Endodermal cell (in vitro differentiated cells): ENCODE data around the gene SYTL4. TPM values are rescaled to one million over a fixed set of nuclear protein-coding genes. Genes with fewer than 3 reads are reported as not detected.
"Not testable (repeated sequence)": the region's sequence is repeated elsewhere in the genome, so short reads cannot be mapped to it uniquely, and the experiment has no call there.

Source experiments
- DNase-seq: peaks from one replicate; pipeline ENCODE4 v3.0.0-alpha.2; 2017
- H3K27ac ChIP-seq: 2 replicates; pipeline ENCODE4 v1.5.1; 2013; ENCODE audit warnings: mild to moderate bottlenecking, low read depth, low read length, moderate library complexity
- H3K27me3 ChIP-seq: 2 replicates; pipeline ENCODE4 v1.6.1; 2013; ENCODE audit warnings: mild to moderate bottlenecking, low read length, moderate library complexity; ENCODE audit not compliant: insufficient read depth, control insufficient read depth, poor library complexity, severe bottlenecking
- H3K36me3 ChIP-seq: 2 replicates; pipeline ENCODE4 v1.7.0; 2013; ENCODE audit warnings: mild to moderate bottlenecking, low read length, moderate library complexity; ENCODE audit not compliant: control insufficient read depth, insufficient read depth
- H3K4me1 ChIP-seq: one replicate; pipeline ENCODE4 v1.7.0; 2013; ENCODE audit warnings: low read length; ENCODE audit not compliant: control insufficient read depth, insufficient read depth
- H3K4me3 ChIP-seq: 2 replicates; pipeline ENCODE4 v1.5.1; 2013; ENCODE audit warnings: mild to moderate bottlenecking, low read length, moderate library complexity
- H3K9ac ChIP-seq: 2 replicates; pipeline ENCODE4 v1.6.1; 2013; ENCODE audit warnings: mild to moderate bottlenecking, low read length, moderate library complexity; ENCODE audit not compliant: poor library complexity, severe bottlenecking; ENCODE audit errors: extremely low read depth
- H3K9me3 ChIP-seq: 2 replicates; pipeline ENCODE4 v1.6.1; 2013; ENCODE audit warnings: mild to moderate bottlenecking, low read length, moderate library complexity; ENCODE audit not compliant: control insufficient read depth
- H3K27ac Mint-ChIP-seq: 2 replicates; pipeline ENCODE4 v1.8.0; 2020; ENCODE audit warnings: mixed read lengths
- H3K27me3 Mint-ChIP-seq: 2 replicates; pipeline ENCODE4 v1.8.0; 2021; ENCODE audit warnings: mild to moderate bottlenecking, mixed read lengths; ENCODE audit not compliant: insufficient read depth
- H3K36me3 Mint-ChIP-seq: 2 replicates; pipeline ENCODE4 v1.8.0; 2020; ENCODE audit warnings: low read depth, mixed read lengths
- H3K4me1 Mint-ChIP-seq: 2 replicates; pipeline ENCODE4 v1.8.0; 2020; ENCODE audit warnings: mixed read lengths
- H3K4me3 Mint-ChIP-seq: 2 replicates; pipeline ENCODE4 v1.8.0; 2020; ENCODE audit warnings: mild to moderate bottlenecking, moderate library complexity, mixed read lengths
- H3K9me3 Mint-ChIP-seq: 2 replicates; pipeline ENCODE4 v1.8.0; 2020; ENCODE audit warnings: mild to moderate bottlenecking, mixed read lengths
- WGBS, 2 experiments: methylation state at CpG; one replicate each; pipeline versions ENCODE4 v1.1.5 to v1.1.7; 2013; ENCODE audit warnings: missing lambda C conversion rate in 2 of 2, mixed read lengths in 1 of 2; ENCODE audit not compliant: insufficient coverage in 1 of 2, insufficient read length in 1 of 2; 5-methylcytosine and 5-hydroxymethylcytosine counted together
- total RNA-seq, 2 donors: library from RNA; stranded (reverse); fragmentation: NEBNext Ultra II Directional in 1 of 2; extraction: Animal tissue kit (Norgen Biotek cat#: 25700) in 1 of 2; gene quantifications; 2 replicates in 1 of 2; 3 replicates in 1 of 2; pipeline ENCODE4 v1.2.1, GENCODE V29; 2021
- TF ChIP-seq, protein P1 (sequence below): fragments of 200-600 bp; sonication (generic); conservative IDR thresholded peaks from 2 replicates; pipeline ENCODE4 v1.5.0; 2021; ENCODE audit warnings: antibody characterized with exemption, mild to moderate bottlenecking

Gene SYTL4
- total RNA-seq, 2 donors from 2014 or later = 0.24 TPM; not detected in 1

DNA sequence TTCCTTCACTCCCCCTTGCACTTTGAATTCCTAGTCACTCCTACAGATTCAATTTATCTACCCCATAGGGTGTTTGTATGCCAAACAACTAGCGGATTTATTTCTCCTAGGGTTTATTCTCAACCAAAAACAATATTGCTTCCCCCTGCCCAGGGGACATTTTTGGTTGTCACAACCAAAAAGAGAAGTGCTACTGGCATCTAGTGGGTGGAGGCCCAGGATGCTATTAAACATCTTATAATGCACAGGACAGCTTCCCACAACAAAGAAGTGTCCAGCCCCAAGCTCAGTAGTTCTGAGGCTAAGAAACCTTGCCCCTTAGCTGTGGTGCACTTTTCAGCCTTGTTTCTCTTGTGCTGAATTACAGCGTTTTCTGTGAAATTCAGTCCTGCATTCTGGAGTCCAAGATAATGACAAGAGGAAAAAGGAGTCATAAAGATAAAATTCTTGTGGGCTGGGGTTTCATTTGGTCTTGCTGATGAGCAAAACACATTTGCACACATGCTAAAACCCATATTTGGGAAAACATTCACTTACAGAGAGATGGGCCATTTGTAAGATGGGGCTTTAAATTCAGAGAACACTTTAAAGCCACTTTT lies 11.2 kb upstream of the SYTL4 start:
- H3K27ac Mint-ChIP-seq = no peak overlapping the region
- 78% methylated on average over 2 of the region's 2 CpGs; no CpG with 5 or more reads in 1 of the 2 experiments for WGBS, 2 experiments
- H3K27me3 Mint-ChIP-seq = peaks cover 9% of the 10 kb centered on the region
- no peak for DNase-seq
- H3K4me1 Mint-ChIP-seq = no peaks in the 10 kb centered on the region
- Histone ChIP-seq H3K4me3 (no peak overlapping the region), H3K27me3 (peaks cover 4% of the 10 kb centered on the region), H3K9me3 (no peaks in the 10 kb centered on the region), H3K9ac (no peak overlapping the region), H3K36me3 (no peaks in the 10 kb centered on the region), H3K27ac (no peak overlapping the region), H3K4me1 (no peaks in the 10 kb centered on the region)
- H3K9me3 Mint-ChIP-seq = peaks cover 15% of the 10 kb centered on the region
- TF ChIP-seq, protein P1, sequence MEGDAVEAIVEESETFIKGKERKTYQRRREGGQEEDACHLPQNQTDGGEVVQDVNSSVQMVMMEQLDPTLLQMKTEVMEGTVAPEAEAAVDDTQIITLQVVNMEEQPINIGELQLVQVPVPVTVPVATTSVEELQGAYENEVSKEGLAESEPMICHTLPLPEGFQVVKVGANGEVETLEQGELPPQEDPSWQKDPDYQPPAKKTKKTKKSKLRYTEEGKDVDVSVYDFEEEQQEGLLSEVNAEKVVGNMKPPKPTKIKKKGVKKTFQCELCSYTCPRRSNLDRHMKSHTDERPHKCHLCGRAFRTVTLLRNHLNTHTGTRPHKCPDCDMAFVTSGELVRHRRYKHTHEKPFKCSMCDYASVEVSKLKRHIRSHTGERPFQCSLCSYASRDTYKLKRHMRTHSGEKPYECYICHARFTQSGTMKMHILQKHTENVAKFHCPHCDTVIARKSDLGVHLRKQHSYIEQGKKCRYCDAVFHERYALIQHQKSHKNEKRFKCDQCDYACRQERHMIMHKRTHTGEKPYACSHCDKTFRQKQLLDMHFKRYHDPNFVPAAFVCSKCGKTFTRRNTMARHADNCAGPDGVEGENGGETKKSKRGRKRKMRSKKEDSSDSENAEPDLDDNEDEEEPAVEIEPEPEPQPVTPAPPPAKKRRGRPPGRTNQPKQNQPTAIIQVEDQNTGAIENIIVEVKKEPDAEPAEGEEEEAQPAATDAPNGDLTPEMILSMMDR = no peak
- H3K36me3 Mint-ChIP-seq = no peaks in the 10 kb centered on the region
- H3K4me3 Mint-ChIP-seq = no peak overlapping the region

GRCh38 chrX:100724006-100724405 lies 7.9 kb downstream of the SYTL4 start:
- not testable (repeated sequence) for H3K9ac ChIP-seq, H3K4me1 ChIP-seq, H3K4me3 ChIP-seq, H3K27ac ChIP-seq, H3K36me3 Mint-ChIP-seq, H3K36me3 ChIP-seq, DNase-seq, H3K4me1 Mint-ChIP-seq, H3K4me3 Mint-ChIP-seq, H3K9me3 ChIP-seq, H3K27ac Mint-ChIP-seq, H3K27me3 ChIP-seq
- Mint-ChIP-seq H3K27me3 (peaks cover 23% of the 10 kb centered on the region), H3K9me3 (peaks cover 56% of the 10 kb centered on the region)
- WGBS, 2 experiments = no CpG with 5 or more reads among the region's 30 CpGs

- H3K36me3 Mint-ChIP-seq = no peaks in the 10 kb centered on the region
- H3K36me3 ChIP-seq = no peaks in the 10 kb centered on the region
- H3K27ac Mint-ChIP-seq = no peak overlapping the region
- no peak overlapping the region for H3K9ac ChIP-seq
- H3K4me1 Mint-ChIP-seq = peaks cover 6% of the 10 kb centered on the region
- no peaks in the 10 kb centered on the region for H3K9me3 ChIP-seq
- DNase-seq = no peak
- no peak overlapping the region for H3K4me3 ChIP-seq
- no peaks in the 10 kb centered on the region for H3K27me3 ChIP-seq
- TF ChIP-seq, protein P1 = no peak
- peaks cover 50% of the 10 kb centered on the region for H3K9me3 Mint-ChIP-seq
- no peak overlapping the region for H3K27ac ChIP-seq
- H3K27me3 Mint-ChIP-seq = peaks cover 7% of the 10 kb centered on the region
- no peak overlapping the region for H3K4me3 Mint-ChIP-seq
- no peaks in the 10 kb centered on the region for H3K4me1 ChIP-seq
Observed at GRCh38 chrX:100721328-100721727, 10.6 kb downstream of the SYTL4 start.

GRCh38 chrX:100720301-100720700 lies 11.6 kb downstream of the SYTL4 start:
- Histone ChIP-seq H3K27me3 (no peaks in the 10 kb centered on the region), H3K9me3 (no peaks in the 10 kb centered on the region), H3K4me3 (no peak overlapping the region), H3K27ac (no peak overlapping the region), H3K4me1 (no peaks in the 10 kb centered on the region), H3K36me3 (no peaks in the 10 kb centered on the region), H3K9ac (no peak overlapping the region)
- WGBS, 2 experiments = 17 to 36% methylated on average over 1 to 2 of the region's 2 CpGs
- Mint-ChIP-seq H3K9me3 (peaks cover 45% of the 10 kb centered on the region), H3K27ac (no peak overlapping the region), H3K27me3 (no peaks in the 10 kb centered on the region), H3K4me1 (peaks cover 6% of the 10 kb centered on the region), H3K4me3 (no peak overlapping the region), H3K36me3 (no peaks in the 10 kb centered on the region)
- TF ChIP-seq, protein P1 = no peak
- no peak for DNase-seq
